HL-60/S4 treated with phorbol 12-myristate 13-acetate at 8.2 ng/mL for 4 days and 3 days (cell line): ENCODE results near the gene SOX13.

Source experiments
- in situ Hi-C: fragments of 300-500 bp; cut with MboI; formaldehyde crosslinking; loops from 2 replicates; pipeline ENCODE4 v1.15.0; 2022; ENCODE audit warnings: low sequenced_read_pairs

SOX13 gene

DNA sequence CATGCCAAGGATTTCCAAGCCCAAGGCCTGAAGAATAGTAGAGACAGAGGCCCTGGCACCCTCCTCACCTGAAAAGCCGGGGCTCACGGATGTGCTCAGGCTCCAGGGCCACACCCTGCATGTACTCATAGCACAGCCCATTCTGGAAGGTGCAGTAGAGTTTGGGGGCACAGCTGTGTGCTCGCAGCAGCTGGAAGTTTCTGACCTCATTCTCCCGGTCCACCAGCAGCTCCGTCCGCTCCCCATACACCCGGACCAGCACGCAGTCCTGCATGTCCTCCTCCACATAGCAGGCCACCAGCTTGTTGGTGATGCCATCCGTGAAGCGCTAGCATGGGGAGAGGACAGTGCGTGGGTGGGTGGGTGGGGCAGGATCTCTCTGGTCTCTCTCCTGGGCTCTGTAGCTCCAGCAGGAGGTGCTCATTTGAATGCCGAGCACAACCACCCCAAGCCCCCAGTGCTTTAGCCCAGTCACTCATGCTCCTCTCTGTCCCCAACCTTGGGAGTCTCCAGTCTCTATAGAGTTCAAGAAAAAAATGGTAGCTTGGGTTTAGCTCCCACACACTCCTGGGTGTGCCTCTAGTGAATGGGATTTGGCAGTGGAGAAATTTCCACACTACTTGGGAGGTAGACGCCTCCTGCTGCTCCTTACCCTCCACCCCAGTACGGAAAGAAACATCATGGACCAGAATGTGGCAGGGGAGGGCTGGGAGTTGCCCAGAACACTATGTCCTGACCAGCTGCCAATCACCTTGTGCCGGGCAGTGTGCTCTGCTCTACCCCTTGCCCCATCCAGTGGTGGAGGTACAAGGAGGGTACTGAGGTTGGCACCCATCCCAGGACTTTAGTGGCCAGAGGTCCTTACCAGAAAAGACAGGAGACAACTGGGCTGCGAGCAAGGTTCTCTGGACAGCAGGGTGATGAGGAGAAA, 77.0 kb downstream of the SOX13 start:
- in situ Hi-C loops = loop anchor here (25.0 kb wide), 1 partner anchor 212 kb away; the partner anchor contains the start of gene PLEKHA6

DNA sequence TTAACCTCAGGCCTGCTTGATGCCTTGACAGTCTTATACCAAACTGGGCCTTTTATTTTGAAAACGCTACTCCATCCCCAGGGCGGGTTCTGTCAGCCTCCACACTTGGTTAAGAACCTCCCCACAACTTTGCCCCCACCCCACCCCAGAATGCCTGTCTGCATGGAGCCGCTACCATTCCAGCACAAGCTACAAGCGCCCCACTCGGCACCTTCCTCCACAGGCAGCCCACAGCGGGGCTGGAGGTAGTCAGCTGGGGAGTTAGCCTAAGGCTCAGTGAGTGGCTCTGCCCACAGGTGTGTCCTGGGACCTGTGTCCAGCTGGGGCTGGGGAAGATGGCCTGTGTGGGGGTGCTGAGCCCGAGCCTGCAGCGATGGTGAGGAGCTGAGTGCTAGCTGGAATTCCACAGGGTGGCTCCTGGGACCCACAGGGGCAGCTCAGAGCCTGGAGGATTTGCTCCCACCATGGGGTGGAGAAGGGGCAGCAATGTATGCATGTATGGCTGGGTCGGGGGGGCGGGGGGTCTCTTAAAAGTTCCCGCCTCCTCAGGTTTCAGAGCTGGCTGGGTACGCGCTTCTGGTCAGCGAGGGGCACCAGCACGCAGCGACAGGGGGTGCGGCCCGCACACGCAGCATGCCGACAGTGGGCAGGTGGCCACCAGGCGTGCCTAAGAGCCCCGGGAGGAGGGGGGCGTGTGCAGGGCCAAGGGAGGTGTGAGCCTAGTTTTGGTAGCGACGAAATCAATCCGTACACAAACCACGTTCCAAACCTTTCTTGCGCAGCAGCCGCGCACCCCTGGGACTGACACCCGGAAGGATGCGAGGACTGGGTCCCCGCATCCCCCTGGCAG, 78.0 kb downstream of the SOX13 start:
- in situ Hi-C loops = loop anchor here (25.0 kb wide), 1 partner anchor 211 kb away; the partner anchor contains the start of gene PLEKHA6

DNA sequence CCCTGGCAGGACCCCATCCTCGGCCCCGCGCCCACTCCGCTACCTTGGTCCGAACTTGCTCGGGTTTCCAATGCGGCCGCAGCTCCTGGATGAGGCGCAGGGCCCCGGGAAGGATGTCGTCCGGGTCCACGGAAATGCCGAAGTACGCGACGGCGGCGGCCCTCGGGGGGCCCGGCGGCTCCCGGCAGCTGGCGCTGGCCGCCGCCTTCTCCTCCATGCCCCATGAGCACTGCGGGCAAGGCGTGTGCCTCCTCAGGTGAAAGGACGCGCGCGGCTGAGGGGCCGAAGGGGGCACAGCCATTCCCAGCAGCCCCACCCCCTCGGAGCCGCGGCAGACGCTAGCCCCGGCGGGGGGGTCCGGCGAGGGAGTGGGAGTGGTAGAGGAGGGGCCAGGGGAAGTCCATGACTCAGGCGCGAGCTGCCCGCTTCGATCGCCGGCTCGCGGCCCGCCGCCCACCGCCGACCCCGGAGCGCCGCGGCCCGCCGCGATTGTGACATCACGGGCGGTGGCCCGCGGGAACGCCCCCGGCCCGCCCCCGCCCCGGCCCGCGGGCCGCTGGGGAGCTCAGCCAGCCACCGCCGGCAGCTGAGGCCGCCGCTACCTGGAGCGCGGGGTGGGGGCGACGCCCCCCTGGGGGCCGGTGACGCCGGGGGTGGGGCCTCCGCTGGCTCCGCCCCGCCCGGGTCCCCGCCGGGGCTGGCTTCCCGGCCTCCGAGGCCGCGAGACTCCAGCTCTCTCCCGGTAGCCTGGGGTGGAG, 78.8 kb downstream of the SOX13 start, which contains the start of gene ETNK2:
ETNK2 (minus strand) TSS at position 493 of the 758 bp plus-strand sequence; CDS start at position 301, 192 bp downstream.
- in situ Hi-C loops = loop anchor here (25.0 kb wide), 1 partner anchor 211 kb away; the partner anchor contains the start of gene PLEKHA6

DNA sequence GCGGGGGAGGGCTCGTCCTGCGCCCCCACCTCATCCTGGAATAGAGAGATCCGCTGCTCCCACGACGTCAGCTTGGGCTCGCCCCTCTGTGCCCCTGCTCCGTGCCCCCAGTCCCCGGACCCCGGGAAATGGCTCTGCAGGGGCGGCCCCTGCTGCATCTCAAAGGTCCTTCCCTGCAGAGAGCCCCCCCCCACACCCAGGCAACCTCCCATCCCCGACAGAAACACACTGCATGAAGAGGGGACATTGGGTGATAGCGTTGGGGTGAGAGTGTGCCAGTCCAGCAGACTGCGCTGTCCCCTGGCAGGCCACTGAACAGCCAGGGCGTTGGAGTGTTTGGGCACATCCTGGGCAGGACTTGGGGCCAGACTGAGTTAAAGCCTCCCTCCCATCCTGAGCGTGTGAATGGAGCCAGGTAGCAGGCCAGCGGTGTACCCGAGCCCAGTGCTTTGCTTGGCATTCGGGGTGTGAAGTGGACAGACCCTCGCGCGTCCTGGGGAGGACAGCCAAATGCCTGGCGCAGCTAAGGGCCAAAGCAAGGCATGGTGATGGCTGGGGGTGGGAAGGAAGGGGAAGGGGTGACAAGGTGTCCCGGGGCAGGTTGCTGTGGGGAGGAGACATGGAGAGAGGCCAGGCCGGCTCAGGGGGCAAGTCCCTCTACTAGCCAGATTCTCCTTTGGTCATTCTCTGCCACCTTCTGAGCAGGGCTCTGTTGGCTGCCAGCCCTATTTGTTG, 79.6 kb downstream of the SOX13 start:
- in situ Hi-C loops = loop anchor here (25.0 kb wide), 1 partner anchor 210 kb away; the partner anchor contains the start of gene PLEKHA6

DNA sequence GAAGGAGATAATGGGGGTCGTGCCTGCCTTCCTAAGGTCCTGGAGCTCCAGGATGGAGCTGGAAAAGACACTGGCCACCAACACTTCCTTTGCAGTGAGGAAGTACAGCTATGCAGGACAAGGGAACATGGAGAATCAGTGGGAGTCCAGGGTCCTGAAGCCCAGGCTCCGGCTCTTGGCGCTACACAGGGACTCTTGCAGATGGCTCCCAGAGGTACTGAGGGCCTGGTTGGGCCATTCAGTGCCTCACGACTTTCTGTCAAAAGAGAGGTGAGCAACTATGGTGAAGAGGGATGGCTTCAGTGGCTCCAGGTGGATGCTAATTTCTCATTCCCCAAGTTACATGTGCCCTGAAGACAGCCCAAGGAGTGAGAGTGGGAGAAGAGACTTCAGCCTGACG, 80.8 kb downstream of the SOX13 start:
- in situ Hi-C loops = loop anchor here (25.0 kb wide), 1 partner anchor 209 kb away; the partner anchor contains the start of gene PLEKHA6

DNA sequence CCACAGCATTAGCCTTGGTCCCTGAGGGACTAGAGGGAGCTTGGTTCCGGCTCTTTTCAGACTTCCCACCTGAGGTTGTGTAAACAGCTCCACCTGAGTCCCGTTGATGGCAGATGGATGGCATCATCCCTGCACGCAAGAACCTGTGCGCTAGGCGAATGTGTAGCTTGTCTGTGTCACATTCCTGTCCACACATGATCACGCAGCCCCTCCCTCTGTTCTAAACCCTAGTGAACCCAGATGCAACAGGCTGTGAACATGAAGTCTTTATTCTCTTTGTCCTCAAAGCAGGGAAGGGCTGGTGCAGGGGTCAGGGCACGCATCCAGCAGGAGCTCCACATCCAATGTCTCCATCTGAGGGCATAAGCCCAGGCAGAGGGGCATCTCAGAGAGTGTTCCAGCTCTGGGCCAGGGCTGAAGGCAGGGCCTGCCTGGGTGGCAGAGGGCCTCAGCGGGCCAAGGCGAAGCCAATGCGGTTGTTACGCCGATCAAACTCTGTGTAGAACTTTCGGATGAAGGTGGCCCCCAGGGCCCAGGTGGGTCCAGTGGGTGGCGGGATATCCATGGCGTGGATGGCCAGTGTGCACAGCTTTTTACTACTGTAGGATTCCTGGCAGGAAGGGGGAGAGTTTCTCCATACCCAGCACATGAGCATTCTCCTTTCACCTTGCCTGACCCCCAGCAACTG, 81.8 kb downstream of the SOX13 start:
- in situ Hi-C loops = loop anchor here (25.0 kb wide), 1 partner anchor 208 kb away; the partner anchor contains the start of gene PLEKHA6

DNA sequence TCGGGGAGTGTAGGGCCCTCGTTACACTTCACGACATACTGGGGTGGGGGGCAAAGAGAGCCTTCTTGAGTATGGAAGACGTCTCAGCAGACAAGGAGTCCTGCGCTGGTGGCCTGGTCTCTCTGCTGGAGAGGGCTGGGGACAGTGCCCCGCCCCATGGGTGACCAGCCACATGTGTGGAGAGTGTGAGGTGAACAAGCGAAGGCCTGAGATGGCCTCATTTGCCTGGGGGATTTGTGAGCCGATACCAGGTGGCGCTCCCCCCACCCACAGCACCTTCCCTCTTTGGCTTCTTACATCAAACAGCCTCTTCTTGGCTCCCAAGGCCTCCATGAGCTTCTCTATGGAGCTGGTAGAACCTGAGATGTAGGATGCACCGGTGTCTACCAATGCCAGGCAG, 83.0 kb downstream of the SOX13 start:
- in situ Hi-C loops = loop anchor here (25.0 kb wide), 1 partner anchor 206 kb away; the partner anchor contains the start of gene PLEKHA6

DNA sequence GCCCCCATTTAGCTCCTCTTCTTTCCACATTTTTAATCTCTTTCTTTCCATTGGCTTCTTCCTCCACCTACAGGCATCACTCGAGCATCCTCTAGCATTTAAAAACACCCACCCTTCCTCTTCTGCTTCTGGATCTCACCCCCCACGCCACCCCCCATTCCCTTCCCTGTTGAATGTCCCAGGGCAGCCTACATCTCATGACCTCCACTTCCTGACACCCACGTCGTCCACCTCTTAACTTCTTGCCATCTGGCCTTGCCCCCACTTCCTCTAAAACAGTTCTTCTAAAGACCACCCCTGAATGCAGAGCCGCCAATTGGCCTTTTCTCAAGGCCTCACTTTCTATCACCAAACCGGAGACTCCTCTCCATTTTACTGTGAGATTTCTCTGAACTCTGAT, 85.0 kb downstream of the SOX13 start:
- in situ Hi-C loops = loop anchor here (25.0 kb wide), 1 partner anchor 204 kb away; the partner anchor contains the start of gene PLEKHA6

DNA sequence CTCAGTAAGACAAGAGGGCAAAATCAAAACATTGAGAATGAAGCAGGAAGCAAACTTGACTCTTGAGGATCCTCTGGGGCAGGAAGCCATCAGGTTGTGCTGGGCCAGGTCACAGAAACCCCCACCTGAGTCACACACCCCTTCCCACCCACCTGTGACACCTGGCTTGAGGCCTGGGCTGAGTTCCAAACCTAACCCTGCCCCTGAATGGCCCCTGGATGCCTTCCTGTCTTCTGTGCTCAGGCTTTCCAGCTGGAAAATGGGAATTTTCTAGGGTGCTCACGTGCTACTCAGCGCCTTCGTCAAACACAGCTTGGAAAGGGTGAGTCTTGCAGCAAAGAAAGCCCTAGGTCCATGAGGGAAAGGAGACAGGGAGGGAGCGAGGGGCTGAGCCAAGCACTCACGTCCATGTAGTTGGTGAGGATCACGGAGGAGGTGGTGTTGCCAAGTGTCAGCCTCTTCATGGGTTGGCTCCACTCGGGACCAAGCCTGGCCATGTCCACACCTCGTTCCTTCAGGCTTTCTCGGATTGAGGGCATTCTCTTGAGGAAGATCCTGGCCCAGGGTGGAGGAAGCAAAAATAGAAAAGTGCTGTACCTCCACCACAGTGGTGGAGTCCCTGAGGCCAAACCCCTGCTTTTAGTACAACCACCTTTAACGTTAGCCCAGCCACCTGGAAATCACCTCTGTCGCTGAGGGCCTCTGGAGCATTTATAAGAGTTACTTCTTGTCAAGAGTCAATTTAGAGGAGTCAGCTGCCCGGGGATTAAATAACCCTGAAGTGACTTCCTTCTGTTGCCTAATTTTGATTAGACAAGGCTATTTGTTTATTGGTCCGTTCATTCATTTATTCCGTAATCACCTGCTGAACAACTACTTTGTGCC, 88.9 kb downstream of the SOX13 start:
- in situ Hi-C loops = loop anchor here (25.0 kb wide), 1 partner anchor 200 kb away; the partner anchor contains the start of gene PLEKHA6

DNA sequence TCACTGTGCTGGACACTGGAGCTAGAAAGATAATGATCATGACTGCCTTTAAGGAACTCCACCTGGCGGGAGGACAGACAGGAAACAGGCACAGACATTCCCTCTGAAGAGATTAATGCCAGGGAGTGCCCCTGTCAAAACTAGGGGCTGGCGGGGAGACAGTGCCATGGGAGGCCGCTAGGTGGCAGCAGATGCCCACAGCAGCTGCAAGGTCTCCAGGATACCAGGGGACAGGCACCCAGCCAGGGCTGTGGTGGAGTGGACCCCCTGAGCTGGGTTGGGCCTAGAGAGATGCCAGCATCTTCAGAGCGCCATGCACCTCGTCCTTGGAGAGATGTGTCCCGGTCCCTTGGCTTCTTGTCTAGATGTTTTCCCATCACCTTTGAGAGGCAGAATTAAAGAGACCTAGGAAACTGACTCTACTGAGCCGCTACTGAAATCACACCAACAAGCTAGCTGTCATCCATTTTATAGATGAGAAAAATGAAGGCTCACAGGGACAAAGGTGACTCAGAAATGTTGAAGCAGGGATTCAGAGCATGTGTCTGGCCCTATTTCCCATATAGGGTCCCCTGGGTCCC, 89.7 kb downstream of the SOX13 start:
- in situ Hi-C loops = loop anchor here (25.0 kb wide), 1 partner anchor 200 kb away; the partner anchor contains the start of gene PLEKHA6

DNA sequence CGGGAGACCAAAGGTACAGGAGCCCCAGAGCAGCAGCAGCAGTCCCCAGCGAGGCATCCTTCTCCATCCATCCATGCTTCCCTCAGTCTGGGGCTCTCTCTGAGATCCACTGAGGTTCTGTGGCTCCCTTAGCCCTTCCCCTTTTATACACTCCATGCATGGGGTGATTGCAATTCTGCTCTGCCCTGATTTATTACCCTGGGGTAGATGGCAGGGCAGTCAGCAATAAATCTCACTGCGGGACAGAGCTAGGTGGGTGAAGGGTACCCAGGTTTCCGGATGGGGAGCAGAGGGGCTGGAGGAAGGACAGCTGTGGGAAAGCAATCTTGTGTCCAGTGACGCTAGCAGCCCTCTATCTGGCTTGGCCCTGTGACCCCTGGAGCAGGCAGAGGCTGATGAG, 93.3 kb downstream of the SOX13 start, which contains the start of gene REN:
REN (minus strand) TSS at position 119 of the 400 bp plus-strand sequence; CDS start at position 75, 44 bp downstream.
- in situ Hi-C loops = loop anchor here (25.0 kb wide), 1 partner anchor 196 kb away; the partner anchor contains the start of gene PLEKHA6

DNA sequence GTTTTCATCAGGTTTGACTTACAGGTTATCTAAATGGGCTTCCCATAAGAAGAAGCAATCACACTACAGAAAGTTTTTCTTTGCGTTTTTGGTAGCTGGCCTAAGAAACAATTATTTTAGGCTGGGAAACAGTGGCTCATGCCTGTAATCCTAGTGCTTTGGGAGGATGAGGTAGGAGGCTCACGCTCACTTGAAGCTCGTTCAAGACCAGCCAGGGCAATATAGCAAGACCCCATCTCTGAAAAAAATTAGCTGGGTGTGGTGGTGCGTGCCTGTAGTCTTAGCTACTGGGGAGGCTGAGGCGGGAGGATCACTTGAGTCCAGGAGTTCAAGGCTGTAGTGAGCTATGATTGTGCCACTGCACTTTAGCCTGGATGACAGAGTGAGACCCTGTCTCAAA, 94.8 kb downstream of the SOX13 start:
- in situ Hi-C loops = loop anchor here (25.0 kb wide), 1 partner anchor 195 kb away; the partner anchor contains the start of gene PLEKHA6

DNA sequence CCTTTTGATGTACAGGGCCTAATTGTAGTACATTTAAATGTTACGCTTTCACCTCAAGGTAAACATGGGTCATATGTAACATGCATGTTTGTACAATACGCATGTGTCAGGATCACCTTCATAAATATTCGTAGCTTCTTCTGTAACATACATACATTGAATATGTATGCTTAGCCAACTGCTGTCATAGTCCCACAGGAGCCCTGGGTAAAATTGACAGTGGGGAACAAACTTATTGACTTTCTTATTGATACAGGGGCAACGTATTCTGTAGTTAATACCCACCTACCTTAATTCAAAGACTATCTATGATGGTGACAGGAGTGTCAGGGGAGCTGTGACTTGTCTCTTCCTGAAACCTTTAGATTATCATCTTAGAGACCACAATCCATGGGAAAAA, 96.9 kb downstream of the SOX13 start:
- in situ Hi-C loops = loop anchor here (25.0 kb wide), 1 partner anchor 192 kb away; the partner anchor contains the start of gene PLEKHA6

DNA sequence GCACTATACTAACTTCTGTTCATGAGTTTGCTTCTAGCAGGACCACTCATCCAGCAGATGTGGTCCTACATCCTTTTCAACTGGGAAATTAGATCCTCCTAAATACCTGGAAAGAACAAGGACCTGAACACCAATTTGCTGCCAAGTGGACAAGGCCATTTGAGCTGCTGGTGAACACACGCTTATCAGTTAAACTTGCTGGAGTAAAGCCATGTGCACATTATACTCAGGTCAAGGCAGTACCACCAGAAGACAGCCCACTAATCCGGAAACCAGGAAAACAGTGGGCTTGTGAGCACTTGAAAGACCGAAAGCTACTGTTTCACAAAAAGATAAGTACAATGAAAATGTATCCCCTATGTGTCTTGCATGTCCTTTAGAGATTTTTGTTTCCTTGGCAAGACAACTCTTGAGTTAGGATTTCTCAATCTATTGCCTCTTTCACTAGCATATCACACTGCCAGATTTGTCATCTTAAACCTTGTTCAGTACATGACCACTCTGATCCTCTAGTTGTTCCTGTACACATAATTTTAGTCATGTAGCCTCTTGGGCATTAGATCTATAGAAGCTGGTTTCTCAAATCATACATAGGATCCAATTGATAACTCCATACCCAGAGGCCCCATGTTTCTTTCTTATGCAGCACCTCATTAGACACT, 97.7 kb downstream of the SOX13 start:
- in situ Hi-C loops = loop anchor here (25.0 kb wide), 1 partner anchor 192 kb away; the partner anchor contains the start of gene PLEKHA6

DNA sequence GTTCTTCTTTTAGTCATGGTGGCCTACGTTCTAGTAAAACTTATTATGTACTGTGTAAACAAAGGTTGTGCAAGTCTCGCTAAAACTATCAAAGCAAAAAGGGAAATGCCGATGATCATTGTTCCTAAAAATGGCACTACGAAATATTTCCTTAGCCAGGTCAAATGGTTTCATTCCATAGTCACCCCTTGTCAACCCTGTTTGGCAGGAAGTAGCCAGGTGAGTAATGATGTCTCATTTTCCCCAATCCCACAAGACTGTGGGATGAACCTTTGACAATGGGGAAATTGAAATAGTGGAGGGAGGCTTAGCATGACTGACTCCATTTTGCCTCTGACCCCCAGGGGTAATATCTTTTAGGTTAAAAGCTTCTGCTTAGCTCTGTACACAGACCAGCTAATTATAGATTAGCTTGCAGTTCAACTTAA, 98.8 kb downstream of the SOX13 start:
- in situ Hi-C loops = loop anchor here (25.0 kb wide), 1 partner anchor 191 kb away; the partner anchor contains the start of gene PLEKHA6

DNA sequence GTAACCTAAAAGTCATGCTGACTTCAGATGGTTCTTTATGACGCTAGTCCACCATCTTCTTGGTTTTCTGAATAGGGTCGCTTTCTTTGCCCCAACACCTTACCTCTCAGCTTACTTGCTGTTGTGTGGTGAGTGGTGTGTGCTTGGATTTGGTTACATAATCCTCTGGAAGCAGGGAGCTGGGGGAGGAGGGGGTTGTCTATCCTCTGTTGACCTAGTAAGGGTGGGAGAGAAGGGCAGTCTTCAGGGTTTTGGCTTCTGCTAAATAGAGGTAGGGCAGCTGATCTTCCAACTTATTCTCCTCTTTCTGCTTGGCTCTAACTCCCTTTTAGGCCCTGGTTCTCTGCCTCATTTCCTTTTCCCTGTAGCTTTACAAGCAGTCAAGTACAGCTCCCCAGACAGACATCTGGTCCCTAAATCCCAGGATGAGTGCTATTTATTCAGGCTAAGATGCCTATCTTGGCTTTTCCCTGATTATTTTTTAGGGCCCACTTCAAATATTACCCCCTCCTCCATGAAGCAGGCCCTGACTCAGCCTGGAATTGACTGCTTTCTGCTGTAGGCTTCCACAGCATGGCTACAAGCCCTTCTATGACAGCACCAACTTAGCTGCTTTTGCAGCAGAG, 99.6 kb downstream of the SOX13 start:
- in situ Hi-C loops = loop anchor here (25.0 kb wide), 1 partner anchor 190 kb away; the partner anchor contains the start of gene PLEKHA6
